Fibroblast of villous mesenchyme (primary cell): Measurements from ENCODE around the gene LRFN2. TPM values are rescaled to one million over a fixed set of nuclear protein-coding genes. Genes with fewer than 3 reads are reported as not detected.

ENCODE experiments used
- DNase-seq: peaks from one replicate; pipeline ENCODE4 v3.0.0-alpha.2; 2010; ENCODE audit warnings: low read depth
- H3K4me3 ChIP-seq: 2 replicates; pipeline ENCODE4 v1.5.1; 2011; ENCODE audit warnings: low read depth, mild to moderate bottlenecking, low read length
- CTCF ChIP-seq: IDR thresholded peaks from 2 replicates; pipeline ENCODE4 v1.5.1; 2012; ENCODE audit warnings: low read depth, mild to moderate bottlenecking, low read length; ENCODE audit not compliant: insufficient read depth
- total RNA-seq: library from RNA; depleted of rRNA; stranded (reverse); fragments of >200 nt; gene quantifications from 2 replicates; pipeline ENCODE4 v1.2.3, GENCODE V29; 2012

The LRFN2 gene
- total RNA-seq, 1 donor: not detected

GRCh38 chr6:40456390-40457013, 130.7 kb downstream of the LRFN2 start:
- TF ChIP-seq CTCF: no peak
- DNase-seq: no peak
- H3K4me3 ChIP-seq: no peak overlapping the region

- no peak overlapping the region for H3K4me3 ChIP-seq
- no peak for TF ChIP-seq CTCF
- DNase-seq: no peak
Measured at GRCh38 chr6:40455686-40456389, 131.3 kb downstream of the LRFN2 start.

GRCh38 chr6:40450483-40450882, 136.7 kb downstream of the LRFN2 start:
- no peak for TF ChIP-seq CTCF
- DNase-seq: no peak
- no peak overlapping the region for H3K4me3 ChIP-seq

- no peak overlapping the region for H3K4me3 ChIP-seq
- no peak for DNase-seq
- TF ChIP-seq CTCF: no peak
Measured at GRCh38 chr6:40444811-40445210, 142.4 kb downstream of the LRFN2 start.

GRCh38 chr6:40444312-40444711, 142.9 kb downstream of the LRFN2 start:
- H3K4me3 ChIP-seq: no peak overlapping the region
- no peak for DNase-seq
- no peak for TF ChIP-seq CTCF

GRCh38 chr6:40443842-40444241, 143.3 kb downstream of the LRFN2 start:
- no peak for DNase-seq
- no peak for TF ChIP-seq CTCF
- H3K4me3 ChIP-seq: no peak overlapping the region
